Mesothelial cell of epicardium (in vitro differentiated cells): ENCODE results near the gene NUMA1. TPM values are rescaled to one million over a fixed set of nuclear protein-coding genes. Genes with fewer than 3 reads are reported as not detected.
A peak's percentile ranks its signal among the peaks of the same experiment; 100 is the strongest.

Source experiments
- DNase-seq, 2 experiments: peaks; one replicate each; pipeline ENCODE4 v3.0.0; 2021; ENCODE audit warnings: low spot score in 2 of 2; ENCODE audit not compliant: unreplicated experiment in 2 of 2
- H3K27ac Mint-ChIP-seq: 2 replicates; pipeline ENCODE4 v1.8.0; 2021; ENCODE audit warnings: mixed read lengths
- H3K27me3 Mint-ChIP-seq: 2 replicates; pipeline ENCODE4 v1.8.0; 2021; ENCODE audit warnings: low read depth, mixed read lengths
- H3K36me3 Mint-ChIP-seq: 2 replicates; pipeline ENCODE4 v1.8.0; 2021; ENCODE audit warnings: mixed read lengths
- H3K4me1 Mint-ChIP-seq: 2 replicates; pipeline ENCODE4 v1.8.0; 2021; ENCODE audit warnings: mixed read lengths
- H3K4me3 Mint-ChIP-seq: 2 replicates; pipeline ENCODE4 v1.8.0; 2021; ENCODE audit warnings: mild to moderate bottlenecking, moderate library complexity, mixed read lengths
- H3K9me3 Mint-ChIP-seq: 2 replicates; pipeline ENCODE4 v1.8.0; 2021; ENCODE audit warnings: mixed read lengths
- total RNA-seq: library from RNA; stranded (reverse); gene quantifications from 3 replicates; pipeline ENCODE4 v1.2.1, GENCODE V29; 2021
- TF ChIP-seq, protein P1 (sequence below): fragments of 200-600 bp; sonication (generic); IDR thresholded peaks from one replicate; pipeline ENCODE4 v1.5.0; 2021; ENCODE audit warnings: antibody characterized with exemption; ENCODE audit not compliant: unreplicated experiment

Gene NUMA1
- total RNA-seq, 1 donor from 2014 or later, result 334 TPM

DNA sequence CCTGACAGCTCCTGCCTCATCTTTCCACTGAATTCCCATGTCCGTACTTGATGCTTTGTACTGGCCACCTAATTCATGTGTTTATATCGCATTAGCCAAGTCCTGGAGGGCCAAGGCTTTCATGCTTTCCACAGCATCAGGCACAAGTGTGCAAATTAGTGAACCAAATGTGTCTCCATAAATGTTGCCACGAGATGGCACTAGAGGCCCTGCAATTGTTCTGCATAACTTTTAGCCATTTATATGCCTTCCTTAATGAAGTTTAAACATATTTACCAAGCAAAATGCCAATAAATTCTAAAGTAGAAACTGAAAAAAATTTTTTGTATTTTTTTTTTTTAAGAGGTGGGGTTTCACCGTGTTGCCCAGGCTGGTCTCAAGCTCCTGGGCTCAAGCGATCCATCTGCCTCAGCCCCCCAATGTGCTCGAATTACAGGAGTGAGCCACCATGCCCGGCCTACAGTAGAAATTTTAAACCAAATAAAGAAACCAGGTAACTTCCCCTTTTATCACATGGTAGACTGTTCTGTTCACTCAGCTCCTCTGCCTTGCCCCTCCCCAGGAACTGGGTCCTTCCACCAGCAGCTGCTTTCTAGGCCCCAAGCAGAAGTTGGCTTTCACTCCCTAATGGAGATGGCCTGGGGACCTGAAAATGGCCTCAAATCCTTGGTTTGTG is 102.5 kb downstream of the NUMA1 start:
- H3K27me3 Mint-ChIP-seq, result no peaks in the 10 kb centered on the region
- no peak overlapping the region for H3K27ac Mint-ChIP-seq
- H3K4me3 Mint-ChIP-seq, result no peak overlapping the region
- no peaks in the 10 kb centered on the region for H3K4me1 Mint-ChIP-seq
- H3K9me3 Mint-ChIP-seq, result no peaks in the 10 kb centered on the region
- TF ChIP-seq, protein P1, sequence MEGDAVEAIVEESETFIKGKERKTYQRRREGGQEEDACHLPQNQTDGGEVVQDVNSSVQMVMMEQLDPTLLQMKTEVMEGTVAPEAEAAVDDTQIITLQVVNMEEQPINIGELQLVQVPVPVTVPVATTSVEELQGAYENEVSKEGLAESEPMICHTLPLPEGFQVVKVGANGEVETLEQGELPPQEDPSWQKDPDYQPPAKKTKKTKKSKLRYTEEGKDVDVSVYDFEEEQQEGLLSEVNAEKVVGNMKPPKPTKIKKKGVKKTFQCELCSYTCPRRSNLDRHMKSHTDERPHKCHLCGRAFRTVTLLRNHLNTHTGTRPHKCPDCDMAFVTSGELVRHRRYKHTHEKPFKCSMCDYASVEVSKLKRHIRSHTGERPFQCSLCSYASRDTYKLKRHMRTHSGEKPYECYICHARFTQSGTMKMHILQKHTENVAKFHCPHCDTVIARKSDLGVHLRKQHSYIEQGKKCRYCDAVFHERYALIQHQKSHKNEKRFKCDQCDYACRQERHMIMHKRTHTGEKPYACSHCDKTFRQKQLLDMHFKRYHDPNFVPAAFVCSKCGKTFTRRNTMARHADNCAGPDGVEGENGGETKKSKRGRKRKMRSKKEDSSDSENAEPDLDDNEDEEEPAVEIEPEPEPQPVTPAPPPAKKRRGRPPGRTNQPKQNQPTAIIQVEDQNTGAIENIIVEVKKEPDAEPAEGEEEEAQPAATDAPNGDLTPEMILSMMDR, result peak; percentile 55
- peaks cover 10% of the 10 kb centered on the region for H3K36me3 Mint-ChIP-seq
- DNase-seq, result no peak

DNA sequence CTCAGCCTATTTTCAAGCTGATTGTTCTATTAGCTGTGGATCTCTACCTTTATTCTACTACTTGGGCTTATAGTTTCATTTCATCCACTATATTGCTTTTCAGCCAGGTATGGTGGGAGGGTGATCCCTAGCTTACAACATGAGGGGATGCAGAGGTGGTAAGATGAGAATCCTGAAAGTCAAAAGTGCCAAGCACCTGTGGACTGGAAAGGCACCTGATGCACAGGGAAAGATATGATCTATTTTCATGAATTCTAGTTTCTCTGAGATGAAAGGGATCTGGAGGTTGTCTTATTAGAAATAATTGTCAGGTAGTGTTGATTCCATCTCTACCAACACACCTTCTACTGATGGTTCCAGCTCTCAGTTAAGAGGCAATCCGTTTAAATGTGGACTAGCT is 103.3 kb downstream of the NUMA1 start:
- peaks cover 11% of the 10 kb centered on the region for H3K36me3 Mint-ChIP-seq
- H3K9me3 Mint-ChIP-seq, result no peaks in the 10 kb centered on the region
- H3K4me1 Mint-ChIP-seq, result no peaks in the 10 kb centered on the region
- TF ChIP-seq, protein P1, result no peak
- DNase-seq, result no peak
- no peak overlapping the region for H3K4me3 Mint-ChIP-seq
- no peak overlapping the region for H3K27ac Mint-ChIP-seq
- H3K27me3 Mint-ChIP-seq, result no peaks in the 10 kb centered on the region

DNA sequence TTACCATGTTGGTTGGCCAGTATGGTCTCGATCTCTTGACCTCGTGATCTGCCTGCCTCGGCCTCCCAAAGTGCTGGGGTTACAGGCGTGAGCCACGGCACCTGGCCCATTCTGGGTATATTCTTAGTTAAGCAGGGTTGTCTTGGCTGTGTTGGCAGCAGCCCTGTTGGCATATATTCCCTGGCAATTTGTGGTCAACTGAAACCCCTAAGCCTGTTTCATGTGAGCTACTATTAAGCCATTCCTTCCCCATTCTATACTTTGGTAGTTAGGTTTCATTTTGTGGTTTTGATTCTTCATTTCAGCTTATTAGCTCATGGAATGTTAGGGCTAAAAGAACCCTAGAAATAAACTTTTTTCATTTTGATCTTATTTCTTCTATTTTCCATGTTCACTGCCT is 103.8 kb downstream of the NUMA1 start:
- H3K9me3 Mint-ChIP-seq, result no peaks in the 10 kb centered on the region
- no peak overlapping the region for H3K4me3 Mint-ChIP-seq
- no peak for DNase-seq
- no peak overlapping the region for H3K27ac Mint-ChIP-seq
- H3K4me1 Mint-ChIP-seq, result no peaks in the 10 kb centered on the region
- H3K27me3 Mint-ChIP-seq, result no peaks in the 10 kb centered on the region
- TF ChIP-seq, protein P1, result no peak
- H3K36me3 Mint-ChIP-seq, result peaks cover 17% of the 10 kb centered on the region

DNA sequence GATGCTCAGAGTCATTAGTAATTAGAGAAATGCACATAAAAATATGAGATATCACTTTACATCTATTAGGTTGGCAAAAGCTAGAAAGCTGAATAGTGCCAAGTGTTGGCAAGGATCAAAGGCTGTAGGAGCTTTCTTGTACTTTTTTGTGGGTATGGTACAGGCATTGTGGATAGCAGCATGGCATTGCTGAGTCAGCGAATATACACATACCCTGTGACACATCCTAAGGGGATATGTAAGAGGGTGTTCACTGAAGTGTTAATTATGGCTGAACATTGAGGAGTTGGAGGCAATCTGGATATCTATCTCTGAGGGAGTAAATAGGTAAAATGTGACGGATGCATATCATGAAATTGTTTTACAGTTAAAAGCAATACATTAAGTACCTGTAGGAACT is 108.7 kb downstream of the NUMA1 start:
- H3K27me3 Mint-ChIP-seq, result no peaks in the 10 kb centered on the region
- no peaks in the 10 kb centered on the region for H3K4me1 Mint-ChIP-seq
- no peak overlapping the region for H3K27ac Mint-ChIP-seq
- DNase-seq, result no peak
- H3K36me3 Mint-ChIP-seq, result peaks cover 25% of the 10 kb centered on the region
- H3K9me3 Mint-ChIP-seq, result no peaks in the 10 kb centered on the region
- H3K4me3 Mint-ChIP-seq, result no peak overlapping the region
- TF ChIP-seq, protein P1, result no peak

DNA sequence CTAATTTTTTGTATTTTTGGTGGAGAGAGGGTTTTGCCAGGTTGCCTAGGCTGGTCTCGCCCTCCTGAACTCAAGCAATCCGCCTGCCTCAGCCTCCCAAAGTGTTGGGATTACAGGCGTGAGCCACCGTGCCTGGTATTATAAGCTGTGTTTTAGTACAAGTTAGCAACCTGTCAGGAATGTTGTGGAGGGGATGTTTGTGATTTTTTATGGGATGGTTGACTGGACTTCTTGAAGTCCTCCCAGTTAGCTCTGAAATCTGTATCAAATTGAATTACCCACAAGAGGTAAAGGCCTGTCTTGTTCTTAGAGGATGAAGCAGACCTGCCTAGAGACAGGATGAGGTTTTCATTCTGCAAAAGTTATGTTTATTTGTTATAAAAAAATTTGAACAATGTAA is 115.7 kb downstream of the NUMA1 start:
- Mint-ChIP-seq H3K4me3 (no peak overlapping the region), H3K27me3 (no peaks in the 10 kb centered on the region), H3K4me1 (no peaks in the 10 kb centered on the region), H3K36me3 (peaks cover 41% of the 10 kb centered on the region), H3K27ac (no peak overlapping the region), H3K9me3 (peaks cover 6% of the 10 kb centered on the region)
- TF ChIP-seq, protein P1, result no peak
- DNase-seq, result no peak
